T47D (cell line): Measurements from ENCODE around the gene ZNF665.

Source experiments
- DNase-seq, 2 experiments: peaks; one replicate each; pipeline versions ENCODE4 v3.0.0 to v3.0.0-alpha.2; 2011 to 2012; ENCODE audit warnings: low read depth in 1 of 2, low spot score in 1 of 2
- JUND ChIP-seq: IDR thresholded peaks from 2 replicates; pipeline ENCODE4 v1.6.1; 2012; ENCODE audit warnings: low read depth
- in situ Hi-C: cut with HindIII; loops from 2 replicates; pipeline ENCODE4 v1.10.0; 2016; ENCODE audit warnings: low sequenced_read_pairs, low pct_unique_long_range_greater_than_20kb

ZNF665 gene

GRCh38 chr19:53183146-53183764 lies 9.9 kb downstream of the ZNF665 start:
- in situ Hi-C loops = no loop called here
- DNase-seq = no peak
- no peak for TF ChIP-seq JUND

GRCh38 chr19:53182202-53182601 lies 11.0 kb downstream of the ZNF665 start:
- no peak for TF ChIP-seq JUND
- in situ Hi-C loops = no loop called here
- no peak for DNase-seq

- DNase-seq = peak in 1 of 2 experiments; percentile 40
- TF ChIP-seq JUND = no peak
- in situ Hi-C loops = no loop called here
Measured at GRCh38 chr19:53177986-53178385, 15.2 kb downstream of the ZNF665 start.

GRCh38 chr19:53172889-53173288 lies 20.3 kb downstream of the ZNF665 start:
- DNase-seq = no peak
- in situ Hi-C loops = no loop called here
- no peak for TF ChIP-seq JUND

GRCh38 chr19:53165691-53166091 lies 27.5 kb downstream of the ZNF665 start:
- no peak for TF ChIP-seq JUND
- in situ Hi-C loops = no loop called here
- no peak for DNase-seq

- no peak for TF ChIP-seq JUND
- DNase-seq = no peak
- in situ Hi-C loops = no loop called here
Measured at GRCh38 chr19:53161123-53161522, 32.0 kb downstream of the ZNF665 start.

GRCh38 chr19:53160350-53160749 lies 32.8 kb downstream of the ZNF665 start:
- in situ Hi-C loops = no loop called here
- no peak for TF ChIP-seq JUND
- no peak for DNase-seq

- peak in 1 of 2 experiments; percentile 53 for DNase-seq
- in situ Hi-C loops = no loop called here
Measured at GRCh38 chr19:53158119-53158656, 35.0 kb downstream of the ZNF665 start.

GRCh38 chr19:53157626-53158025 lies 35.5 kb downstream of the ZNF665 start:
- no peak for TF ChIP-seq JUND
- DNase-seq = peak in 1 of 2 experiments; percentile 29
- in situ Hi-C loops = no loop called here

More at GRCh38 chr19:53158119-53158656, 35.0 kb downstream of the ZNF665 start:
- TF ChIP-seq JUND = no peak

GRCh38 chr19:53156850-53157249 lies 36.3 kb downstream of the ZNF665 start:
- DNase-seq = no peak
- in situ Hi-C loops = no loop called here
- TF ChIP-seq JUND = no peak

- in situ Hi-C loops = no loop called here
- no peak for TF ChIP-seq JUND
Measured at GRCh38 chr19:53147645-53148044, 45.5 kb downstream of the ZNF665 start.

GRCh38 chr19:53140351-53140750 lies 52.8 kb downstream of the ZNF665 start:
- in situ Hi-C loops = no loop called here
- TF ChIP-seq JUND = no peak
- no peak for DNase-seq

More at GRCh38 chr19:53147645-53148044, 45.5 kb downstream of the ZNF665 start:
- no peak for DNase-seq

- in situ Hi-C loops = no loop called here
- no peak for TF ChIP-seq JUND
- no peak for DNase-seq
Measured at GRCh38 chr19:53136432-53136831, 56.7 kb downstream of the ZNF665 start.
